ENCODE results near the gene BACE1-AS.

Gene BACE1-AS

GRCh38 chr11:117335399-117335798 is 44.3 kb downstream of the BACE1-AS start:
- no peak for TF ChIP-seq Cebpa-rat (IDR thresholded peaks at IDR 0.05)
- peaks cover 9% of the 10 kb centered on the region; the same call in 1 of the 2 replicates for H3K4me1 ChIP-seq
- H3K27me3 ChIP-seq = no peaks in the 10 kb centered on the region
- no peak overlapping the region for H3K4me3 ChIP-seq
- H3K4me2 ChIP-seq = no peak overlapping the region
- no peak overlapping the region for H3K9ac ChIP-seq
- no peaks in the 10 kb centered on the region for H3K9me3 ChIP-seq
- H4K20me1 ChIP-seq = no peaks in the 10 kb centered on the region
- H3K36me3 ChIP-seq = peaks cover 17% of the 10 kb centered on the region; the same call in 1 of the 2 replicates
- no peak overlapping the region for H3K27ac ChIP-seq

- H3K4me1 ChIP-seq = peaks cover 9% of the 10 kb centered on the region; the same call in 1 of the 2 replicates
- no peak overlapping the region for H3K4me2 ChIP-seq
- H3K9ac ChIP-seq = no peak overlapping the region
- H3K27me3 ChIP-seq = no peaks in the 10 kb centered on the region
- H3K9me3 ChIP-seq = no peaks in the 10 kb centered on the region
- peaks cover 31% of the 10 kb centered on the region for H3K36me3 ChIP-seq
- H4K20me1 ChIP-seq = no peaks in the 10 kb centered on the region
- no peak overlapping the region for H3K27ac ChIP-seq
- H3K4me3 ChIP-seq = no peak overlapping the region
- no peak for TF ChIP-seq Cebpa-rat (IDR thresholded peaks at IDR 0.05)
Measured at GRCh38 chr11:117337076-117337475, 45.9 kb downstream of the BACE1-AS start.
